GM12875 (cell line): ENCODE results near the gene TSSK1B.

Source experiments
- H3K4me3 ChIP-seq: one replicate; pipeline ENCODE4 v1.5.1; 2011; ENCODE audit warnings: low read depth, low read length, control low read depth
- TF ChIP-seq, protein P1 (sequence below): IDR thresholded peaks from 2 replicates; pipeline ENCODE4 v1.5.1; 2011; ENCODE audit warnings: low read depth, mild to moderate bottlenecking, control low read depth, inconsistent platforms, low read length, moderate library complexity, borderline replicate concordance; ENCODE audit not compliant: insufficient read depth

The TSSK1B gene

DNA sequence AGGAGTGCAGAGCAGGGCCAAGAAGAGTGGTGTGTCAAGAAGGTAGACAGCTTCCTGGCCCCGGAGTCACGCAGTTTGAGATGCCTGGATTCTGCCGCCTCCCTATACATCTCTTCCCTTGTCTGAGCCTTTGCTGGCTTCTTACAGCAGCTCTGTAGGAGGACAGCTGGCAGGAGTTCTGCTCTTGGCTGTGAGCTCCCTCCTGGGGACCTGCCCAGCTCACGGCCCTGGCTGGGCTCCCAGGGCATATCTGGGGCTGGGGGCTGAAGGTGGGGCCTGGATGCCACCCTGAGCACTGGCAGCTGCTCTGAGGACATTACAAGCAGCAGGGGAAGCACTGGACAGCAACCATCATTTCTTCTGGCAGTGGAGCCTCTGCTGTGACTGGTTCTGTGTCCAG is 786 bp upstream of the TSSK1B start:
- TF ChIP-seq, protein P1, sequence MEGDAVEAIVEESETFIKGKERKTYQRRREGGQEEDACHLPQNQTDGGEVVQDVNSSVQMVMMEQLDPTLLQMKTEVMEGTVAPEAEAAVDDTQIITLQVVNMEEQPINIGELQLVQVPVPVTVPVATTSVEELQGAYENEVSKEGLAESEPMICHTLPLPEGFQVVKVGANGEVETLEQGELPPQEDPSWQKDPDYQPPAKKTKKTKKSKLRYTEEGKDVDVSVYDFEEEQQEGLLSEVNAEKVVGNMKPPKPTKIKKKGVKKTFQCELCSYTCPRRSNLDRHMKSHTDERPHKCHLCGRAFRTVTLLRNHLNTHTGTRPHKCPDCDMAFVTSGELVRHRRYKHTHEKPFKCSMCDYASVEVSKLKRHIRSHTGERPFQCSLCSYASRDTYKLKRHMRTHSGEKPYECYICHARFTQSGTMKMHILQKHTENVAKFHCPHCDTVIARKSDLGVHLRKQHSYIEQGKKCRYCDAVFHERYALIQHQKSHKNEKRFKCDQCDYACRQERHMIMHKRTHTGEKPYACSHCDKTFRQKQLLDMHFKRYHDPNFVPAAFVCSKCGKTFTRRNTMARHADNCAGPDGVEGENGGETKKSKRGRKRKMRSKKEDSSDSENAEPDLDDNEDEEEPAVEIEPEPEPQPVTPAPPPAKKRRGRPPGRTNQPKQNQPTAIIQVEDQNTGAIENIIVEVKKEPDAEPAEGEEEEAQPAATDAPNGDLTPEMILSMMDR, result no peak

GRCh38 chr5:113433862-113434612 is 752 bp downstream of the TSSK1B start:
- H3K4me3 ChIP-seq, result no peak overlapping the region
- TF ChIP-seq, protein P1, result no peak

More for the DNA sequence above, 786 bp upstream of the TSSK1B start:
- H3K4me3 ChIP-seq, result no peak overlapping the region

DNA sequence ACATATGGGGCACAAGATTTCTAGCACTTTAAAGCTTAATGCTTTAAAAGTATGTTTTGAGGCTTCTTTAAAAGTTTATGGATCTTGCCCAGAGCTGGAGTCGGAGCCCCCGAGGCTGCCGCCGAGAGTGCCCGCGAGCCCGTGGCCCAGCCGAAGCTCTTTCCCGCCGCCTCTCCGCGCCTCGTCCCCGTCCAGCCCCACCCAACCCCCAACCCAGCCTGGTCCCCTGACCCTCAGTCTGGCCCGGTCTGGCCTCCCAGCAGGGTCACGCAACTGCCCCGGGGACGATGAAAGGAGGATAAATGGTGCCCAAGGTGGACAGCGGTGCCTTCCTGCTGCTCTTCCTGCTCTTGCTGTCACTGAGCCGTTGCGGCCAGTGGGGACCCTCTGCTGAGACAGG is 1.7 kb downstream of the TSSK1B start:
- H3K4me3 ChIP-seq, result no peak overlapping the region
- TF ChIP-seq, protein P1, result no peak

DNA sequence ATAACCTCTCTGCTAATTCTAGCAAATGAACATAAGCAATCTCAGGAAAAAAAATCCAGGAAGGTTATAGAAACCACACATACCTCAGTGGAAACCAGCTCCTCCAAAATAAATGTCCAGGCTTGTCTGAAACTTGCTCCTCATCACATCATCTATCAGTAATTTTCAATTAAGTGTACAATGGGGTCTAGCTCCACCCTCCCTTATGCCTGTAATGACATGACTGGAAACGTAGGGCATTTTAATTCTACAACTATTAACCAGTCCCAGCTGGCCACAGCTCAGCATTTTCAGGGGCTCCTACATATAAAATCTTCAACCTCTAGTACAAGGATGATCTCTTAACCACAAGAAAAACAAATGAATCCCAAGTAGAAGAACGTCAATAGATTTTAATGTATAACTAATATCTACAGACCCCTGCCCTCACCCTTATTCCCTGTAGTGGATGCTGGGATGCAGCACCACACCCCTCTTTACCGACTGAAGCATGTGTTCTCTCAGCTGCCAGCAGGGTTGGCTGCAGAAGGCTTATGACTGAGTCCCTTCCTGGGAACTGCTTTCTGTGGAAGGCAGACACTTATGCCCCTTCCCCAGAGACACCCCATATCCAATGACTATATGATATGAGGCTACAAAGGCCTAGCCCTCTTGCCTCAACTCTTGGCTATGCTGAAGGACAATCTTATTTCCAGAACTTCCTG is 6.8 kb downstream of the TSSK1B start:
- H3K4me3 ChIP-seq, result no peak overlapping the region
- TF ChIP-seq, protein P1, result no peak

DNA sequence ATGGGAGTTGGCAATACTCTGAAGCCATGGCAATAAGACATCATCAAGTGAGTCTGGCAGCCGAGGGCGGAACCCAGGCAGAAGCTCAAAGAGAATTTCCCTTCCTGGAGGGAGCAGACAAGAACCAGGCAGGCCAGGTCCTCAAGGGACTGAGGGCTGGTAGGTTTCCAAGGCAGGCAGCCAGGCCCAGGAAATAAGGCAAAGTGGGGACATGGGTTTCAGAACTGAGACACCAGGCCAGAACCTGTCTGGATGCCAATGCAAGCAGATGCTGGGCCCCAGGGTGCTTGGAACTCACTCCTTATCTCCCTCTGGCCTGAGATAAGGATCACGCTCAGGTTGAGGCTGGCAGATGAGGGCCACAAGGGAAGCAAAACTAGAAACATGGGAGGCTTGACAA is 8.9 kb downstream of the TSSK1B start:
- TF ChIP-seq, protein P1, result no peak
- H3K4me3 ChIP-seq, result no peak overlapping the region

- TF ChIP-seq, protein P1, result no peak
- H3K4me3 ChIP-seq, result no peak overlapping the region
These were observed 13.1 kb downstream of the TSSK1B start for GRCh38 chr5:113421693-113422092.

GRCh38 chr5:113405530-113405929 is 29.3 kb downstream of the TSSK1B start:
- TF ChIP-seq, protein P1, result no peak
- no peak overlapping the region for H3K4me3 ChIP-seq
